ENCODE results near the gene B3GALT6.

B3GALT6 gene

GRCh38 chr1:1236176-1236763, 4.2 kb downstream of the B3GALT6 start:
- no peak overlapping the region for H3K27ac ChIP-seq
- no peak for TF ChIP-seq ZFX (IDR thresholded peaks at IDR 0.05; ENCODE audit: borderline replicate concordance)
- no peak for TF ChIP-seq CTCF (IDR thresholded peaks at IDR 0.05)

DNA sequence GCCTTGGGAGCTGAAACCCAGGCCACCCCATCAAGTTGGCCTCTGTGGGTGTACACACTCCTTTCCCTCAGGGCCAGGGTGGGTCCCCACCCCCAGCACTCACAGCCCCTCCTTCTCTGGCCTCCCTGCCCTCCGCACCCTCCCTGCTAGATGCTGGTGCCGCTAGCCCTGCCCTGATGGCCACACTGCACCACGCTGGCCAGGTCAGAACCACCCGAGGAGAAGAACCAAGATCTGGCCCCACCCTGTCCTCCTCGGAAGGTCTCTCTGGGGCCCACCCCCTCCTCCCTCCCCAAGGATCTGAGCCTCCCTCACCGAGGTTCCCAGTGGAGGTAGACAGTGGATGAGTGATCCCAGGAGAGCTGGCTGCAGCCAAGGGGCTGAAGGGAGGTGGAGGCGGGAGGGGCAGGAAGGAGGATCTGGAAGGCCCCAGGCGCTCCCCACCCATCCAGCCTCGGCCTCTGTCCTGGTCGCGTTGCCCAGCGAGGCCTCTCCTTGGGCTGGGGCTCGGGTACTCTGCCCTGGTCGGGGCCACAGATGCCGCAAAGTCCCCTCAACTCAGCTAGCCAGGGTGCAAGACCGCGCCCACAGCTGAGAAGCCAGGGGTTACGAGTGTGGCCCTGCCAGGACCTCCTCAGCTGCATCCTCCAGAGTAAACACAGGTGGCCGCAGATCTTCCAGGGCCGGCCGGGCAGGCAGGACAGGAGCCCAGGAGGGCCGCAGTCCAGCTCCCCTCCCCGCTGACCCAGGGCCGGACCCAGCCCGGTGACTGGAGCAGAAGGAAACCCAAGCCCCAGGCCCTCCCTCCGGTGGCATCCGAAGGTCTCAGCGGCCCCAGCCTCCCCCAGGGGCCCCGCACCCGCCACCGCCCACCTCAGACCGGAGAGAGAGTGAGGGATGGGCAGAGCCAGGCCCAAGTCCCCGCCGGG, 5.2 kb downstream of the B3GALT6 start:
- TF ChIP-seq ZFX (IDR thresholded peaks at IDR 0.05; ENCODE audit: borderline replicate concordance) (no peak), CTCF (IDR thresholded peaks at IDR 0.05) (no peak)
- H3K27ac ChIP-seq: no peak overlapping the region

GRCh38 chr1:1237874-1238701, 6.1 kb downstream of the B3GALT6 start:
- H3K27ac ChIP-seq: no peak overlapping the region
- TF ChIP-seq CTCF (IDR thresholded peaks at IDR 0.05): no peak
- no peak for TF ChIP-seq ZFX (IDR thresholded peaks at IDR 0.05; ENCODE audit: borderline replicate concordance)

DNA sequence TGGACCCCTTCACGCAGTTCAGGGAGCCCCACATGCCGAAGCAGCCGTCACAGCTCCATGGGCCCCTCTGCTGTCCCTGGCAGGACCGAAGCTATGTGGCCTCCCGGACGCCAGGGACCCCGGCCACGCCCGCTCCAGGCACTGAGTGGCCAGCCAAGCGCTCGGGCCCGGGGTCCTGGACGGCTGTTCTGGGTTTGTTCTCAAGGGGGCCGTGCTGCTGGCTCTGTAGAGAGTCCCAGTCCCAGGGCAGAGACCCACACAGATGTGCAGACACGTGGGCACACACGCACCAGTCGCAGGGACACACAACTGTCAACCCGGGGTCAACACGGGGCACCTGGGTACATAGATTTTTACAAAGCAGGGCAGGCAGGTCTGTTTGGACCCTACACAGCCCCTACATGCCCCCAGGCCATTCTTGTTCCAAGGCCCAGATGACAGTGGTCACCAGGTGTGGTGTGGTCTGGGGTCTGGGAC, 6.7 kb downstream of the B3GALT6 start:
- no peak overlapping the region for H3K27ac ChIP-seq
- TF ChIP-seq ZFX (IDR thresholded peaks at IDR 0.05; ENCODE audit: borderline replicate concordance): no peak
- TF ChIP-seq CTCF (IDR thresholded peaks at IDR 0.05): no peak

DNA sequence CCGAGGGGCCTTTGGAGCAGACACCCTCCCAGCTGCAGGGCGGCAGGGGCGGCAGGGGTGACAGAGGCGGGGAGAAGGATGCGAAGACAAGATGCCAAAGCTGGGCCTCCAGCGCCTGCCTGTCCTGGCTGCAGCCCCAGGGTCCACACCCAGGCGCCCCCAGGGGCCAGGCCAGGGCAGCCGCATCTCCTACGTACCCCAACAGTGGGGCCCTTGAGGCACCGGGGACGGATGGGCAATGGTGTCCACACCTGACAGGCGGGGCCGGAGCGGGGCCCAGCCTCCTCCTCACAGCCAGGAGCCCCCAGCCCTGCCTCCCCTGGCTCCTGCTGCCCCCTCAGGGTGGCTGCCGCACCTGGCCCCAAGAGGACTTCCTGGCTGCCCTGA, 7.2 kb downstream of the B3GALT6 start:
- no peak for TF ChIP-seq ZFX (IDR thresholded peaks at IDR 0.05; ENCODE audit: borderline replicate concordance)
- TF ChIP-seq CTCF (IDR thresholded peaks at IDR 0.05): no peak
- no peak overlapping the region for H3K27ac ChIP-seq

- H3K27ac ChIP-seq: no peak overlapping the region
- no peak for TF ChIP-seq CTCF (IDR thresholded peaks at IDR 0.05)
Observed at GRCh38 chr1:1239614-1240347, 7.7 kb downstream of the B3GALT6 start.

Measured in 22Rv1 (cell line).